HG02588 (cell line): ENCODE results near the gene GDI1.

Experiments used
- ATAC-seq: cut with Tn5 transposase; IDR thresholded peaks from one replicate; pipeline ENCODE4 v1.9.1; 2021; ENCODE audit warnings: mild to moderate bottlenecking, moderate library complexity; ENCODE audit not compliant: unreplicated experiment

The GDI1 gene

GRCh38 chrX:154459832-154460231 is 22.9 kb downstream of the GDI1 start:
- ATAC-seq: no peak

- ATAC-seq: no peak
Measured at GRCh38 chrX:154460326-154460725, 23.4 kb downstream of the GDI1 start.

- ATAC-seq: no peak
Measured at GRCh38 chrX:154462396-154462795, 25.4 kb downstream of the GDI1 start.

- no peak for ATAC-seq
Measured at GRCh38 chrX:154463611-154464220, 26.8 kb downstream of the GDI1 start.

GRCh38 chrX:154464806-154465365 is 27.9 kb downstream of the GDI1 start:
- ATAC-seq: no peak

GRCh38 chrX:154465601-154466000 is 28.6 kb downstream of the GDI1 start:
- no peak for ATAC-seq

GRCh38 chrX:154466036-154466435 is 29.1 kb downstream of the GDI1 start:
- no peak for ATAC-seq

GRCh38 chrX:154466907-154467306 is 30.0 kb downstream of the GDI1 start:
- no peak for ATAC-seq

- ATAC-seq: no peak
Measured at GRCh38 chrX:154467556-154467955, 30.6 kb downstream of the GDI1 start.

GRCh38 chrX:154468217-154468616 is 31.3 kb downstream of the GDI1 start:
- no peak for ATAC-seq

- no peak for ATAC-seq
Measured at GRCh38 chrX:154469114-154469513, 32.2 kb downstream of the GDI1 start.

GRCh38 chrX:154469880-154470279 is 32.9 kb downstream of the GDI1 start:
- no peak for ATAC-seq

- no peak for ATAC-seq
Measured at GRCh38 chrX:154470434-154470833, 33.5 kb downstream of the GDI1 start.

- ATAC-seq: no peak
Measured at GRCh38 chrX:154470914-154471568, 34.1 kb downstream of the GDI1 start.

- ATAC-seq: no peak
Measured at GRCh38 chrX:154471839-154472684, 35.1 kb downstream of the GDI1 start.

- ATAC-seq: no peak
Measured at GRCh38 chrX:154472685-154473632, 36.0 kb downstream of the GDI1 start.

- ATAC-seq: no peak
Measured at GRCh38 chrX:154473683-154474082, 36.7 kb downstream of the GDI1 start.

GRCh38 chrX:154476821-154477220 is 39.9 kb downstream of the GDI1 start:
- ATAC-seq: no peak

- no peak for ATAC-seq
Measured at GRCh38 chrX:154477891-154478477, 41.0 kb downstream of the GDI1 start.
